GM19324 (cell line): ENCODE results near the gene FGB.
"Not testable (repeated sequence)": the region's sequence is repeated elsewhere in the genome, so short reads cannot be mapped to it uniquely, and the experiment has no call there.

Experiments used
- ATAC-seq: cut with Tn5 transposase; IDR thresholded peaks from one replicate; pipeline ENCODE4 v1.9.1; 2021; ENCODE audit warnings: mild to moderate bottlenecking, moderate library complexity; ENCODE audit not compliant: unreplicated experiment, low FRiP score

The FGB gene

DNA sequence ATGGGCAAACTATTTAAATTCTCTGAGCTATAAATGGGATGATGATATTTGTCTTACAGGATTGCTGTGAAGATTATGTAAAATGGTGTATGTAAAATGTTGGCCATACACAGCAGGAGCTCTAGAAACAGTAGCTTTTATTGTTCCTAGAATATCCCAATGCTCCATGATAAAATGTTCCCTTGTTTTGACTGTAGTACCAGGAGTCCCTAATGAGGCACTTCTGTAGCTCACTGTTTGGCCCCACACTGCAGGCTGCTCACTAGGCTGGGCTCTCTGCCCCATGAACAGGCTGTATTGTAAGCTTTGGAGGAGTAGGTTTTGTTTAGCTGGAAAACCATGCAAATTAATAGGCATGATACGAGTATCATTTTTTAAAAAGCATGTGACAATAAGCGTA is 31.1 kb downstream of the FGB start:
- ATAC-seq = no peak

GRCh38 chr4:154594343-154594742 is 31.5 kb downstream of the FGB start:
- ATAC-seq = not testable (repeated sequence)

DNA sequence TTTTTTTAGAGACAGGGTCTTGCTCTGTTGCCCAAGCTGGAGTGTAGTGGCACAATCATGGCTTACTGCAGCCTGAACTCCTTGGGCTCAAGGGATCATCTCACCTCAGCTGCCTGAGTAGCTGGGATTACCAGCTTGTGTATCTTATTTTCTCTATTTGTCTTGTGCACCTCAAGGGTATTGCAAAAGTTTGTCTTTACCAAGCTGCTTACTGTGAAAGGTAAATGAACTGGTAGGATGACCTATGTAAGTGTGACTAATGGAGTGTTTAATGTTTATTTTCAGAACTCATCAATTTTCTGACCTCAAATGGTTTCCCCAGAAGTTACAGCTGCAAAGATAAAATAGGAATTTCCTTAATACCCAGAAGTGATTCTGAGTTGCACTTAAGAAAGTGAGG is 33.0 kb downstream of the FGB start:
- ATAC-seq = no peak

DNA sequence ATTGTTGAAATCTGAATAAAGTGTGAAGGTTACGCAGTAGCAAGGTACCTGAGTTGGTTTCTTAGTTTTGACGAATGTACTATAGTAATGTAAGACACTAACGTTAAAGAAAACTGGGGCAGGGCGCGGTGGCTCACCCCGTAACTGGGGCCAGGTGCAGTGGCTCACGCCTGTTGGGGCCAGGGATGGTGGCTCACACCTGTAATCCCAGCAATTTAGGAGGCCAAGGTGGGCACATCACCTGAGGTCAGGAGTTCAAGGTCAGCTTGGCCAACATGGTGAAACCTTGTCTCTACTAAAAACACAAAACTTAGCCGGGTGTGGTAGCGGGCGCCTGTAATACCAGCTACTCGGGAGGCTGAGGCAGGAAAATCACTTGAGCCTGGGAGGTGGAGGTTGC is 34.5 kb downstream of the FGB start:
- ATAC-seq = not testable (repeated sequence)

DNA sequence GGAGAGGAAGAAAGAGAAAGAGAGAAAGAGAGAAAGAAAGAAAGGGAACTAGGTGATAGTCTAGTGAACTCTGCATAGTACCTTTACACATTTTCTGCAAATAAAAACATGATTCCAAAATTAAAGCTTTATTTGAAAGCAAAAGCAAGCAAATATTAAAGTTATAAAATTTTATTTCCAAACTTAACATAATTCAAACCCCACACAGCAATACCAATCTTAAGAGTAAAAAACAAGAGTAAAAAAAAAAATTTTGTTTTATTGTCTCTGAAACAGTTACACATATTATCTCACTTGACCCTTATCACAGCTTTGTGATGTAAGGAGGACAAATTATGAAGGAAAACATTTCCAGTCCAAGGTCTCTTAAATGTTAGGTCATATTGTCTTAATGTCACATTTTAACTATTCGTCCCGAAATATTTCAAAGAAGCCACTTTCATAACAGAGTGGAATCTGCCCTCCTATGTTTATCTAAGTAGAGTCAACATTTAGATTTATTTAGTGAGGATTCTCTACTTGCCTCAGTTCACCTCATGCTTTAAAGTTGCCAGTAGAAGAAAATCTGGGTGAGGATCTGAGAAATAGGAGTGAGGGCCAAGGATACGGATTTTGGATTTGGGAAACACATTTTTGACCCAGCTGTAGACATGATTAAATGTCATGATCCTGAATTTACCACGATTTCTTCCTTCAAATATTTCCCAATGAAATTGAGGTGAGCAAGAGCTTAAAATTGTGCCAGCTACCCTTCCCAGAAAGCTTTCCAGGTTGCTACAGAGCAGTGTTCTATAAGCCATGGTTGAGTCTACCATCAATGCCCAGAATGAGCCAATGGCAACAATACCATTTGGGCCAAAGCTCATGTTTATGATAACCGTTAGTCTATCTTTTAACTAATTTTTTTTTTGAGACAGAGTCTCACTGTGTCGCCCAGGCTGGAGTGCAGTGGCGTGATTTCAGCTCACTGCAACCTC is 35.3 kb downstream of the FGB start:
- ATAC-seq = no peak

- ATAC-seq = no peak
These were observed 39.7 kb downstream of the FGB start for GRCh38 chr4:154602404-154603020.

- no peak for ATAC-seq
These were observed 40.5 kb downstream of the FGB start for GRCh38 chr4:154603033-154603943.

DNA sequence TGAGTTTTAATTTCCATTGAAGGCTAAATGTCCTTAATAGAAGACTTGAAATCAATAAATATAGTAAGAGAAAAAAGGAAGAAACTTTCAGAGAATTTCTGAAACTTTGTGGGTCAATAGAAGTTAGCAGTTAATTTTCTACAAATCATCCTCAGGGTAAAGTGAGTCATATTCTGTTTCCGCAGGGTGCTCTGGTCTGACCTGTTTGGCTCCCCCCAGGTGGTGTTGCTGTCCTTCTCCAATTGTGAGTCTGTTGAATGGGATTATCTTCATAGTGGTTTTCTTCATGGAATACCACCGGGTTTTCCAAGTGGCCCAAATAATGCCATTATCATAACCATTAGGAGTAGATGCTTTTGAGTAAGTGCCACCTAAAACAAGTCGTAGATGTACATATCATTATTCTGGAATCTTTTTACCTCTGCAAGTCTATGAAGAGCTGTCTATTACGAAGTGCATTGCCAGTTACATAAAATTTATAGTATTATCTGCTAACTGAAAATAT is 41.9 kb downstream of the FGB start:
- no peak for ATAC-seq

DNA sequence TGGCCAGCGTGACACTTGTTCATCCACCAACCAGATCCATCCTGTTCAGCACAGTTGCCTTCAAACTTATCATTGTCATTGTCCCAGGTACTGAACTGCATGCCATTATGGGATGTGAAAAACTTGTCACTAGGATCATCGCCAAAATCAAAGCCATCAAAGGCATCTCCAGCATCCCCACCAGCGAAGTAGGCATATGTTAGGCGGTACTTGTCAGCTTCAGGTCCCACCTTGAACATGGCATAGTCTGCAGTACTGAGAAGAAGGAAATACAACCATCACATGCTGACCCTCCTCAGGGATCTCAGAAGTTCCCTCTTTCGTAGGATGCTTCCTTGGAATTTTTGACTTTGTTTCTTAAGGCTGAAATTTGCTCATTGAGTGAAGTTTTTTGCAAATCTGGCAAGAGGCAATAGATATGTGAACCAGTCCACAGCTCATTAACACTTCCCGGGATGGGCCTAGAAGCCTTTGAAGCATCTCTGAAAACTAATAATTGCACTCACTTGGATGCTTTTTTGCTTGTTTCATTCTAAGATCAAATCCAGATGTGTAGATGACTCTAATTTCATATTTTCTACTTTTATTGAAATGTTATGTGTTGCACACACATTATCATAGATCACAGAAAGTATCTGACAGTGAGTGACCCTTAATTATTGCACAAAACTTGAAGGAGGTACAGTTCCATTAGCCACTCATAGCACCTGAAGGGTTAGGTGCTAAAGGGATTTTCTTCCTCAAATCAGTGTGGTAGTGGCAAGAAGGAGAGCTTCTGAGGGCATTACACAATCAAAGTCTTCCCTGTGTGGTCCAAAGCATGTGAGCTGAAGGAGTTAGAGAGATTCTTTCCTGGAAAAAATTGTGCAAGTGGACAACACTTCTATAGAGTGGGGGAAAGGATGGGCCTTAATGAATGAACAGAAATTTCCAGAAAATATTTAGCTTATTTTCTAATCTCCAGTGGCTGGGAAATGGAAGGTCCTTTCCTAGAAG is 44.2 kb downstream of the FGB start:
- ATAC-seq = no peak

DNA sequence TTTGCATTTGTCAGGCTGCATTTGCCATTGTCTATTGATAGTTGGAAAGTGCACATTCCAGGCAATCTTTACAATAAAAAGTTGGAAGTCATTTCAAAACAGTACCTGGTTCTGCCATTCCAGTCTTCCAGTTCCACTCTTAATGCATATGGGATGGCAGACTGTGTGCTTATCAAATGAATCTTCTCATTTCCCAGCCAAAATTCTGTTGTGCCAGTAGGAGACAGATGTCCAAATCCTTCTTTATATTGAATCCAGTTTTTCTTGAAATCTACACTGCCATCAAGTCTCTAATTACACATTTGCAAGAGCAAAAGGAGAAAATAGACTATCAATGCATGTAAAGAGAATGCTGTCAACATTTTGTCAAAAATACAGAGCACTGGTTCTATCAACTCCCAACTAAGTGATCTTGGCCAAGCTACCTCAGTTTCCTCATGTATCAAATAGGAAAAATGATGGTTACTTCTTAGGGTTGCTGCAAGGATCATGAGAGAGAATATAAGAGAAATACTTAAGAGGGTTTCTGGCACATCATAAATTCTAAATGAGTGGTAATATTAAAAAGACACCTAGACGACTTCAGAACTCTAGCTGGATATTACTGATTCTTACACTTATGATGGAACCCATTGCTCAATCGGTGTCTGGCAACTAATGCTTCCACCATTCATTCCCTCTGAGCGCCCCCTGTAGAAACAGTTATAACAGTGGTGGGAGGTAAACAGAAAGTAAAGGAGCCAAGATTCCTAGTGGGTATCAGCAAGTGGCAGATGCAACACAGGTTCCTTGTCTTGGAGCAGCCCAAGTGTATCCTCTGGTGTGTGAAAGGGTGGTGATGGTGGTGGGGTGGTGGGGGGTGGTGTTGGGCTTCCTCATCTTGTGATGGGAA is 45.8 kb downstream of the FGB start:
- no peak for ATAC-seq

- no peak for ATAC-seq
These were observed 46.7 kb downstream of the FGB start for GRCh38 chr4:154609532-154609931.

GRCh38 chr4:154610582-154610981 is 47.8 kb downstream of the FGB start:
- ATAC-seq = no peak

DNA sequence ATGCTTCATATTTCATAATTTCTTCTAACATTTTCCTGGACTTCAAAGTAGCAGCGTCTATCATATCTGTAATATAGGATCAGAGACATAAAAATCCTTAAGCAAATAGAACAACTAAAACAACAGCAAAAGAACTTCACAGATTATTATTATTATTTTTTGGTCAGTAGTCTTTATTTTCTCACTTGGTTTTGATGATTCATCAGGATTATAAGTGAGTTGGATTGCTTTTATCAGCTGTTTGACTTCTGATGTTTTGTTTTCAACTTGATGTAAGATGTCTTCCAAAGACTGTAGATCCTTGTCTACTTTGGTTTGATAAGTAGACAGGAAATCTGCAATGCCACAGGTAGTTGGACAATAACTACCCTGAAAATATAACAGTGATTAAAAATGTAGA is 49.0 kb downstream of the FGB start:
- ATAC-seq = no peak

- ATAC-seq = no peak
These were observed 49.9 kb downstream of the FGB start, which contains the start of gene FGG for GRCh38 chr4:154612472-154613414. Gene FGG, minus strand, starts transcription at chr4:154612656. Its CDS starts 47 bp downstream, at chr4:154612609.

DNA sequence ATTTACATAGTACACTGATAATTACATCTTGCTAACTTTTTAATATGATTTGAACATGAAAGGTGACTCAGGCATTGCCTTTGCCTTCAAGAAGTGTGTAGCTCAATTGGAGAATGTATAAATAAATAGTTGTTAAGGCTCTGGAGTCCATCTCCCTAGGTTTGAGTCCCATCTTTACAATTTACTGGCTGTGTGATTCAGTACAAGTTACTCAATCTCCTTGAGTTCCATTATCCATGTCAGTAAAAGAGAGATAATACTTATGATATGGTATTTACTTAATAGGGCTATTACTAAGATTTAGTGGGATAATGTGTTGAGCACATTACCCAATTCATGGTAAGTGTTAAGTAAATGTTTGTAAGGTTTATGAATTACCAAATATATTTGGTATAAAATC is 51.5 kb downstream of the FGB start:
- ATAC-seq = no peak

DNA sequence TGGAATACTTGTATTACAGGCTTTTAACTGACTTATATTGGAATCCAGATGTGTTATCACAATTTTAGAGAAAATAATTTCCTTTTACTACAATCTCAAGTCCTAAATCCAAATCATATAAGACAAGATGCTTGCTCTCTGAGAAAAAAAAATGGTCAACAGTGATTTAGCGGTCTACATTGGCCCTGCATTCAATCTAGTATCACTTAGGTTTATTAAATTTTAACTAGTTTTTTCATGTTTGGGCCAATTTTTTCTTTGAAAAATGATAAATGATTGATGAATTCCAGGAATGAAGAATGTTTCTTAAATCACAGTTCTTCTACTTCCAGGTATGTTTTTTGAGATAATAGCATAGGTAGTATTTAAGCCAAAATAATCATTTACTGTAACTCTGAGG is 52.4 kb downstream of the FGB start:
- no peak for ATAC-seq

DNA sequence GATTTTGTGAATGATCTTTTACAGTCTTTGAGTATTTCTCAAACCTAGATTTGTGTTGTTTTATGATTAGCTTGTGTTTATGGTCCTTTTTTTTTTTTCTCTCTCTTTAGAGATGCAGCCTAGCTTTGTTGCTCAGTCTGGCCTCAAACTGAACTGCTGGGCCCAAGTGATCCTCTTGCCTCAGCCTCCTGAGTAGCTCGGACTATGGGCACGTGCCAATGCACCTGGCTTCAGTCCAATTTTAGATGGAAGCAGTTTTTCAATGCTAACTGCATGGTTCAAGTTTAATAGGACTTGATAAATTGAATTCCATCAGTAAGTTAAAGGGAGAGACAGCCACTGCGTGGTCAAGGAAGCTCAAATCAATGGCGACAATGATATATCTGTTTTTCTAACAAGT is 53.5 kb downstream of the FGB start:
- ATAC-seq = peak; percentile 4
